HFFc6 (cell line): ENCODE data around the gene TPST1. TPM values are rescaled to one million over a fixed set of nuclear protein-coding genes. Genes with fewer than 3 reads are reported as not detected.

Experiments
- DNase-seq: peaks from one replicate; pipeline ENCODE4 v3.0.0-alpha.2; 2018
- H3K27ac Mint-ChIP-seq: 2 replicates; pipeline ENCODE4 v1.8.0; 2020; ENCODE audit warnings: mild to moderate bottlenecking, mixed read lengths
- H3K27me3 Mint-ChIP-seq: 2 replicates; pipeline ENCODE4 v1.8.0; 2021; ENCODE audit warnings: mild to moderate bottlenecking, moderate library complexity, mixed read lengths; ENCODE audit not compliant: insufficient read depth
- H3K36me3 Mint-ChIP-seq: 2 replicates; pipeline ENCODE4 v1.8.0; 2021; ENCODE audit warnings: low read depth, mixed read lengths
- H3K4me1 Mint-ChIP-seq: 2 replicates; pipeline ENCODE4 v1.8.0; 2020; ENCODE audit warnings: low read depth, mixed read lengths
- H3K4me3 Mint-ChIP-seq: 2 replicates; pipeline ENCODE4 v1.8.0; 2020; ENCODE audit warnings: mild to moderate bottlenecking, moderate library complexity, mixed read lengths
- H3K9me3 Mint-ChIP-seq: 2 replicates; pipeline ENCODE4 v1.8.0; 2020; ENCODE audit warnings: mild to moderate bottlenecking, mixed read lengths
- total RNA-seq, 6 experiments: library from RNA; stranded (reverse); fragmentation: NEBNext Ultra II Directional; extraction: Animal tissue kit (Norgen Biotek cat#: 25700); gene quantifications; 2 replicates in 1 of 6; 3 replicates in 5 of 6; pipeline ENCODE4 v1.2.3, GENCODE V29; 2021
- TF ChIP-seq, protein P1 (sequence below): fragments of 200-600 bp; sonication (generic); IDR thresholded peaks from 2 replicates; pipeline ENCODE4 v1.5.0; 2021; ENCODE audit warnings: antibody characterized with exemption, mild to moderate bottlenecking

The TPST1 gene
- total RNA-seq, 6 experiments from 2014 or later: 21.7 to 36.1 (median 29.2) TPM

GRCh38 chr7:66236713-66237303 lies 31.7 kb downstream of the TPST1 start:
- Mint-ChIP-seq H3K27ac (no peak overlapping the region), H3K36me3 (peaks cover 31% of the 10 kb centered on the region), H3K27me3 (no peaks in the 10 kb centered on the region), H3K9me3 (peaks cover 4% of the 10 kb centered on the region), H3K4me3 (no peak overlapping the region), H3K4me1 (peaks cover 43% of the 10 kb centered on the region)
- DNase-seq: peak; percentile 5
- TF ChIP-seq, protein P1, sequence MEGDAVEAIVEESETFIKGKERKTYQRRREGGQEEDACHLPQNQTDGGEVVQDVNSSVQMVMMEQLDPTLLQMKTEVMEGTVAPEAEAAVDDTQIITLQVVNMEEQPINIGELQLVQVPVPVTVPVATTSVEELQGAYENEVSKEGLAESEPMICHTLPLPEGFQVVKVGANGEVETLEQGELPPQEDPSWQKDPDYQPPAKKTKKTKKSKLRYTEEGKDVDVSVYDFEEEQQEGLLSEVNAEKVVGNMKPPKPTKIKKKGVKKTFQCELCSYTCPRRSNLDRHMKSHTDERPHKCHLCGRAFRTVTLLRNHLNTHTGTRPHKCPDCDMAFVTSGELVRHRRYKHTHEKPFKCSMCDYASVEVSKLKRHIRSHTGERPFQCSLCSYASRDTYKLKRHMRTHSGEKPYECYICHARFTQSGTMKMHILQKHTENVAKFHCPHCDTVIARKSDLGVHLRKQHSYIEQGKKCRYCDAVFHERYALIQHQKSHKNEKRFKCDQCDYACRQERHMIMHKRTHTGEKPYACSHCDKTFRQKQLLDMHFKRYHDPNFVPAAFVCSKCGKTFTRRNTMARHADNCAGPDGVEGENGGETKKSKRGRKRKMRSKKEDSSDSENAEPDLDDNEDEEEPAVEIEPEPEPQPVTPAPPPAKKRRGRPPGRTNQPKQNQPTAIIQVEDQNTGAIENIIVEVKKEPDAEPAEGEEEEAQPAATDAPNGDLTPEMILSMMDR: no peak

- Mint-ChIP-seq H3K9me3 (no peaks in the 10 kb centered on the region; the same call in none of the 2 replicates), H3K36me3 (peaks cover 24% of the 10 kb centered on the region), H3K4me3 (0 out of 2 replicates have a peak overlapping the region, but pooled peaks have one; percentile 14), H3K4me1 (peaks cover 43% of the 10 kb centered on the region), H3K27me3 (no peaks in the 10 kb centered on the region), H3K27ac (peak overlapping the region; percentile 70)
- DNase-seq: no peak
- TF ChIP-seq, protein P1: no peak
Measured at GRCh38 chr7:66237906-66238772, 33.0 kb downstream of the TPST1 start.

GRCh38 chr7:66238773-66239466 lies 33.8 kb downstream of the TPST1 start:
- no peaks in the 10 kb centered on the region; the same call in 1 of the 2 replicates for H3K9me3 Mint-ChIP-seq
- no peak overlapping the region; the same call in 1 of the 2 replicates for H3K4me3 Mint-ChIP-seq
- TF ChIP-seq, protein P1: no peak
- H3K27me3 Mint-ChIP-seq: no peaks in the 10 kb centered on the region
- peaks cover 16% of the 10 kb centered on the region for H3K36me3 Mint-ChIP-seq
- DNase-seq: no peak
- H3K4me1 Mint-ChIP-seq: peaks cover 38% of the 10 kb centered on the region
- H3K27ac Mint-ChIP-seq: peak overlapping the region; percentile 30

DNA sequence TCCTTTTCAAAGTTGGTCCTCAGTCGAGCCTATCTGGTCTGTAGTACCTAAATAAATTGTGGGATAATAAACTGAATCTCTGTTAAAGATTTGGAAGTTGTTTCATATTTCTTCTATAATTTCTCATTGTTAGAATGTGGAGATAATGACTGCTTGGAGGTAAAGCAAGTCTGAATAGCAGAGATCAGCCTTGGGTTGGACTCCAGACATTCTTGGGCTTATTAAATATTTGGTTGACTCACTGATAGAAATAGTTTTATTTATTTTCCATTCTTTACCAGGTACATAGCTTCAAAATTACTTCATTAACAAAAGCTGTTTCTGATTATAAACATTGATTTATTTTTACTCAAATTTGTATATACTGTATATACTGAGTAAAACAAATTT lies 34.3 kb downstream of the TPST1 start:
- TF ChIP-seq, protein P1: no peak

DNA sequence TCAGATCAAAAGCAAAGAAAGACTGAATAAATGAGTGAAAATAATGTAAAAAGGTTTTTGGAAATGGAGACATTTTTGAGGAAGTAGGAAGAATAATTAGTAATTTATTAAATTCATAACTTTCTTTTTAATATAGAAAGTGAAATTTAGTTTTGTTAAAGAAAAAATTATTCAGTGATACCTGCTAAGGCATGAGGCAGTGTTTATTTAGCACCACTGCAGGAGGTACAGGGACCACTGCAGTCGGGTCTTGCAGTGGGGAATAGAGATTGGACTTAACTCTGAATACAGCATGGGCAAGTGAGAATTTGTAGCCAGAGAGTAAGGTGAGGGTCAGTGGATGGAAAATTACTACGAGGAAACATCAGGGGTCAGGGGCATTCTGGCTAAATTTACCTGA lies 39.9 kb downstream of the TPST1 start:
- peaks cover 4% of the 10 kb centered on the region for H3K27me3 Mint-ChIP-seq
- H3K4me3 Mint-ChIP-seq: no peak overlapping the region
- no peak overlapping the region for H3K27ac Mint-ChIP-seq
- no peak for DNase-seq
- no peaks in the 10 kb centered on the region for H3K9me3 Mint-ChIP-seq
- peaks cover 27% of the 10 kb centered on the region for H3K4me1 Mint-ChIP-seq
- TF ChIP-seq, protein P1: no peak
- H3K36me3 Mint-ChIP-seq: peaks cover 22% of the 10 kb centered on the region

More for the DNA sequence above, 34.3 kb downstream of the TPST1 start:
- no peaks in the 10 kb centered on the region for H3K27me3 Mint-ChIP-seq
- peaks cover 12% of the 10 kb centered on the region; the same call in 1 of the 2 replicates for H3K36me3 Mint-ChIP-seq
- peaks cover 36% of the 10 kb centered on the region for H3K4me1 Mint-ChIP-seq
- no peak overlapping the region; the same call in 1 of the 2 replicates for H3K4me3 Mint-ChIP-seq
- peak overlapping the region; percentile 30; the same call in 1 of the 2 replicates for H3K27ac Mint-ChIP-seq
- no peak for DNase-seq
- H3K9me3 Mint-ChIP-seq: no peaks in the 10 kb centered on the region; the same call in 1 of the 2 replicates
